DOHH2 (cell line): ENCODE measurements around the gene LRRC42.

ENCODE experiments used
- CTCF ChIP-seq: fragments of 200-600 bp; sonication (generic); IDR thresholded peaks from one replicate; pipeline ENCODE4 v1.5.1; 2014; ENCODE audit warnings: antibody characterized with exemption, mild to moderate bottlenecking, low read depth, low read length; ENCODE audit not compliant: poor library complexity, severe bottlenecking
- EZH2phosphoT487 ChIP-seq: fragments of 200-600 bp; sonication (generic); IDR thresholded peaks from 2 replicates; pipeline ENCODE4 v1.6.1; 2017; ENCODE audit warnings: borderline replicate concordance, mild to moderate bottlenecking, antibody characterized with exemption, low read length, moderate library complexity, mixed read lengths

GRCh38 chr1:54008876-54009275 is 62.7 kb downstream of the LRRC42 start:
- no peak for TF ChIP-seq CTCF
- TF ChIP-seq EZH2phosphoT487 = no peak
